NCI-H524 (cell line): ENCODE data around the gene DOCK2.
A peak's percentile ranks its signal among the peaks of the same experiment; 100 is the strongest.

Experiments
- DNase-seq, 2 experiments: peaks; one replicate each; lab custom pipeline; 2025; lab: John Stamatoyannopoulos, UW

DOCK2 gene

DNA sequence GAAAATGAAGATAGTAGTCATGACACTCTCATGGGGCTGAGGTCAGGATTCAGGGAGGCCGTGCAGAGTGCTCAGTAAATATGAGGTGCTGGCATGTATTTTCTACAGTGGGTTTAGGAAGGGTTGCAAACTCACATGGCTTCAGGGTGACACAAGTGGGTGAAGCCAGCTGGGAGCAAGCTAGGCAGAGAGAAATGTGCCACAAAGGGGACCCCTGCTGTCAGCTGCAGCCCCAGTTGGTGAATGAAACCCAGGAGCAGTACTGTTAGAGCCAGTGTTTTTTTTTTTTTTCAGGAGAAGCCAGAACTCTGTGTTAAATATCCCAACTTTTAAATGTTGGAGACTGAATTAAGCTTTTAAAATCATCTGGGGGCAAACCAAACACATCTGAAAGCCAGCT is 267.9 kb downstream of the DOCK2 start:
- no peak for DNase-seq

DNA sequence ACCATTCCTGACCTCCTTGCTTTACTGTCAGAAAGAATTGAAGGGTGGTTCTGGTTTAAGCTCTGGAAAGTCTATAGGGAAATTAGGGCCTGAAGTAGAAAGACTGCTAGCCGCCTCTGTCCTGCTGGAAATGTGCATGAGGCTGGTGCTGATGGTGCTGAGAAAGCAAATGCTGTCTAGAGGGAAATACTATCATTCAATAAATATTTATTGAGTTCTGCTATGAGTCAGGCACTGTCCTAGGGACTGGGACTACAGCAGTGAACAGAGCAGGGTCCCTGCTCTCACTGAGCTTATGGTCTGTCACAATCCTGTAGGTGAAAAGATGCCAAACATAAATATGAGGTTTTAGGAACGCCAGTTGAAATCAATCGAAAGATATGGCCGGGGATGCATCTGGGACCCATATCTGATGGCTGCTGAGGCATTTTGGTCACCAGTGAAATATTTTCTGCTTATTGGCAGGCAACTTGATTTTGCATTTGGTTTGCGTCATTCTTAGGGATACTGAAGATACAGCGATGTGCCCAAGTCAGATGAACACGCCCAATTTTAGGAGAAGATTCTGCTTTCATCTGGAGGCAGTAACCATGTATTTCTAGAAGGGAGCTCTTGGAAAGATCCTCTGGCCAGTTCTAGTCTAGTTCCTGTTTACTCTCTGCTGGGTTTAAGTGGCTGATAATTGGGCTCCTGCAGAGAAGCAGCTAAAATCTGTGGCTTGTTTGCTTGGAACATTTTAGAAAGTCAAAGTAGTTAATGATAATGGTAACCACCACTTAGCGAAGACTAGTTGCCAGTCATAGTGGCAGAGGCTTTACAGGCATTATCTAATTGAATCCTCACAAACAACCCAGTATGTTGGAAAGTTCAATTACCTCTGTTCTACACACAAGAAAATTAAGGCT is 269.9 kb downstream of the DOCK2 start:
- no peak for DNase-seq

GRCh38 chr5:169908864-169909263 is 271.8 kb downstream of the DOCK2 start:
- no peak for DNase-seq

DNA sequence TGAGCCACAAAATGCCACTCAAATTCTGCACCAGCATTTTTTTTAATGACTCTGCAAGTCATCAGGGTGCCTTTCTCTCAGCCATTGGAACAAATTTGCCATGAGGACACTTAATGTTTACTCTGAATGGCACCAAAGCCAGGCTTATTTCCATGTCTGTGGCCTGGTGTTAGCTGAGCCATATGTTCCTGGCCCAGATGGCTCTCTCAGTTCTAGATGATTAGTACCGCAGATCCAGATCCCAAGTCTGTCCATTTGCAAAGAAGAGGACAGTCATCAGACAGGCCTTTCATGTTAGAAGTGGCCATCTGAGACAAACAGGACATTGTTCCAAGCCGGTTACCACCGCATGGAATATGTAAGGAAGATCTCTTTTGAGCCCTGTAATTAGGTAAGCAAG is 272.9 kb downstream of the DOCK2 start:
- peak in 1 of 2 experiments; percentile 48 for DNase-seq

DNA sequence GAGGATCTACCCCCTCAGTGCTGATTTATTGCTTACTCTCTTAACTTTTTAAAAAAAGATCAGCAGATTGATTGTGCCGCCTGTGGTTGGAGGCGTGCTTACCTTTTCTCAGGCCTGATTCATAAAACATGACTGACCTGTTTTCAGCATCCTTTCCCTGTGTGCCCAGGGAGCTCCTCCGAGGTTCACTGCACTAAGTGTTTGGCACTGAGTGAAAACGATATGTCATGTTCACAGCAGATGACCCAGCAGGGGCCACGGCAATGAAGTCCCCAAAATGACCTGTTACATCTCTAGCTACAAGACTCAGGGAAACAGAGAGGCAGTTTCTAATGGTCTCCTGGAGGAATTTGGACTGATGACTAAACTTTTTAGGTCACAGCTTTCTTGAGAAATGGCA is 273.3 kb downstream of the DOCK2 start:
- no peak for DNase-seq

DNA sequence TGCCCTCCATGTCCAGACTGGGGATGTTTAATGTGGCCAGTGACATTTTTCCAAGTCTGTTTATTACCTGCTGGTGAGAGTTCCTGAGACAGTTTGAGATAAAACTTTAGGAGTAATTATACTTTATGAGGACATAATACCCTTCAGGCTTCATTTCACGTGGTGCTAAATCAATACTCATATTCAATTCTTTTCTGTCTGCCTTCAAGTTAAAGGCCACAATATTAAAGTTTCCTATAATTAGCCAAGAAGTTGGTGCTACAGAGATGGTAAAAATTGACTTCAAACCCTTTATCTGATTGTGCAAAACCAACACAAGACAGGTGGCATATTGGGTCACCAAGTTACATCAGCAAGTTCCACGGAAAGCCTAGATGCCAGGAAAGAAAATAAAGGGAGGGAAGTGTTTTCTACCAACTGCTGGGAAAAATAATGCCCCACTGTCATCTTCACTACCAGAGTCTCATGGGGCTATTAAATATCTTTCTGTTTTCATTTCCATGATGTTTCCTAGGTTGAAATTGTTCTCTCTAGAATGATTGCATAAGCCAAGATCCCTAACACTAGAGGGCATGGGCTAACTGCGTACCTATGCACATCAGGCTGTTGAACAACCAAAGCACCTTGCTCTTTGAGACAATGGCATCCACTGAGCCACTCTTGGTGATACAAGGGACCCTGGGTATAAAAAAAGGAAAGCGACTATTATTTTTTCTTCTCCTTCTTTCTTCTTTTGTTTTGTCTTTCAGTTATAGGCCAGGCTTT is 274.6 kb downstream of the DOCK2 start:
- no peak for DNase-seq

DNA sequence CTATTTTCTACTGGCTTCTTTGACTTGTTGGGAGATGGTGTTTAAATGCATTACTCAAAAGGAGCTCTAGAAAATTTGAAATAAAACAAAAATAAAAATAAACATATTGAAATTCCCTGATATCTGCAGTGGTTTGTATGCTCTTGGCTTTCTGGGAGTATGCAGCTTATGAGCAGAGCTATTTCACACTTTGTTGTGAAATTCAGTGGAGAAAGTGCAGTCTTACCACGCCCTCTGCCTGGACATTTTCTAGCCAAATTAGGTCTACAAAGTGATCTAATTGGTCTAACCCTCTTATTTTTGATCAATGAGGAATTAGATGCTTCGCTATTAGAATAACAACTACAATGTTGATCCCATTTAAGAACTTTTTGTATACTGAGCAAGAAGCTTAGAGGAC is 276.4 kb downstream of the DOCK2 start:
- no peak for DNase-seq

GRCh38 chr5:169914766-169915165 is 277.7 kb downstream of the DOCK2 start:
- DNase-seq, result no peak

GRCh38 chr5:169917500-169917899 is 280.4 kb downstream of the DOCK2 start:
- DNase-seq, result no peak

DNA sequence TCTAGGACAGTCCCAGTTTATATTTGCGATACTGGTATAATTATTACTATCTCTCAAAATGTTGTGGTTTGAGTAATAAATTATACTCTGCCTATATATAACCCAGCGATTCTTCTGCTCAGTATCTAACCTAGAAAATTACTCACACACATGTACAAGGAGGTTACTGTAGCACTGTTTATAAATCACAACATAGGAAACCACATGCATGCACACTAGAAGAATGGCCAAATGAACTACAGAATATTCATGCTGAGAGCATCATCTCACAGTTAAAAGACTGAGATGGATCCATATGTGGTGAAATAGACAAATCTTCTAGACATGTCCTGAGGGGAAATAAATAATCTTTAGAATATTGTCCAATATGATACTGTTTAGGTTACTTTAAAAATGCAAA is 281.2 kb downstream of the DOCK2 start:
- DNase-seq, result no peak

GRCh38 chr5:169920474-169920873 is 283.4 kb downstream of the DOCK2 start:
- DNase-seq, result no peak

GRCh38 chr5:169921384-169921783 is 284.3 kb downstream of the DOCK2 start:
- no peak for DNase-seq

- DNase-seq, result no peak
These were observed 284.9 kb downstream of the DOCK2 start for GRCh38 chr5:169921949-169922348.

DNA sequence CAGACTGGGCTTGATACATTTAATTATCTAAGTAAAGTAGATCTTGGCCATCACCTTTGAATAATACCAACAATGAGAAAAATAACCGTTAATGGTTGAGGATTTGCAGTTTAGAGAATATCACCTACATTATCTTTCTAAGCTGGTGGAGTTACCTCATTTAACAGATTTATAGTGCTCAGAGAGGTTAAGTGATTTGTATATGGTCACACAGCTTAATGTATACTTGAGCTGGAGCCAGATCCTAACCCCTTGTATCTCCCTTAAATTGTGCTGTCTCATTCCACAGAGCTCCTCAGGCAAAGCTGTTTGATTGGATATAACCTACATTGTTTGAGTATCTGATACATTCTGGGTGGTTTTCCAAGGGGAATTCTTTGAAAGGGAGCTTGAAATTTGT is 285.4 kb downstream of the DOCK2 start:
- DNase-seq, result no peak

DNA sequence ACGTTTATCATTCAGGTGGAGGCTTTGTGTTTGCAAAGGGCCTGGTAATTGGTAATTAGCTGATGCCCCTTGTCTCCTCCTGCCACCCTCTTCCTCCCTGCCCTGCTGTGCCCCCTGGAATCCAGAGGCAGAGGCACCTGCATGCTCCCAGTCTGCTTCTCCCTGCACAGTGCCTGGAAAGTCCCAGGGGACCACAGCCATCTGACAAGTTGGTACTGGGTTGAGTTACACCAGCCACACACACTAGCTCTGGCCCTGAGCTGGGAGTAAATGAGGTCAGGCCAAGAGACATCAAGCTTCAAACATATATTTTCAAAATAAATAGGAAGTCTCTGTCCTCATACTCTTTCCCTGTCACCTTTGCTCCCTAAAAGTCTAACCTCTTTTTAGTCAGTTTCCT is 286.9 kb downstream of the DOCK2 start:
- peak; percentile 31 to 78 for DNase-seq

DNA sequence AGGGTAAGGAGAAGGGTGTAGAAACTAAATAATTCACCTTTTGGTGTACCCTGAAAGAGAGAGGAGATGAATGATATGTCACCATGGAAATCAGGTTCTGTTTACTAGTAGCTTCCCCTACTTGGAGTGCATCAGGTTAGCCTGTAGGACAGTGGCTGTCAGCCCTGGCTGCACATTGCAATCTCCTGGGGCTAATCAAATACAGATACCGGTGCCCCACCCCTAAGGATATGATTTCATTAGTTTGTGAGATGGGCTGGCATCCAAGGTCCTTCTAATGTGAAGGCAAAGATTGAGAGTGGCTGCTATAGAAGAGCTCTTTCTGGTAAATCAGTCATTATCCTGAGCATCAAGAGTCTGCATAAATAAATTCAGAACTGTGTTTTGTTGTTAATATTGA is 296.1 kb downstream of the DOCK2 start:
- DNase-seq, result no peak

GRCh38 chr5:169933616-169934015 is 296.5 kb downstream of the DOCK2 start:
- no peak for DNase-seq

DNA sequence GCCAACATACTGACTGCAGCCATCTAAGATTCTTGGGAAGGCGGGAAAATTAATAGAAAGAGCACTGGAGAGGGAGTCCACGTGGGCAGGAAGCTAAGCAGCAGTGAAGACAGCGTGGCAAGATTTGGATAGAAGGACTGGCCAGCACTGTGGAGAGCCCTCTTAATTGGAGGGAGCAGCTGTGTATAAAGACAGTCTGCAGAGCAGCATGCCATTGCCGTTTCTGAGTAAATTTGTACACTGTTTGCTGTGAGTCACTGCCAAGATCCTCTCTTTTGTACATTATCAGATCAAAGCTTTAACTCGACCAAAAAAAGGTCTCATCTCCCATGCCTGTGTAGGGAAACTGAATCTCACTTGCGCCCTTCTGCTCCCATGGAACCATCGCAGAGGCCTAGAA is 297.9 kb downstream of the DOCK2 start:
- no peak for DNase-seq

GRCh38 chr5:169935762-169936161 is 298.7 kb downstream of the DOCK2 start:
- no peak for DNase-seq

GRCh38 chr5:169938439-169938838 is 301.4 kb downstream of the DOCK2 start:
- no peak for DNase-seq

DNA sequence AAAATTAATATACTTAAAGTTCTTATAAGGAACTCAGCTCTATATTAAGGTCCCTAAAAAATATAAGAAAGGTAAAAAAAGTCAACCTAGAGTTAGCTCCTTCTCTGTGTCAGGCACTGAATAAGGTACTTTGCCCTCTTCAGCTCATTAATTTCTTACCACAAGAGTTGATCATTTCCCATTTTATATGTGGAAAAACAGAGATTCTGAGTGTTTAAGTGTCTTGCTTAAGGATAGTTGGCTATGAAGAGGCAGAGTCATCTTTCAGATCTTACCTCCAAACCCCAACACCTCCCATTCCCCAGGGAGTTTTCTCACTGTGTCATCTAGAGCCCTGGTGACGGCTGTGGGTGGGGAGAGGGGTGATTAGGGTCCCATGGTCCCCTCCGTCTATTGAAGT is 302.7 kb downstream of the DOCK2 start:
- DNase-seq, result no peak

- DNase-seq, result no peak
These were observed 304.5 kb downstream of the DOCK2 start for GRCh38 chr5:169941542-169941941.

DNA sequence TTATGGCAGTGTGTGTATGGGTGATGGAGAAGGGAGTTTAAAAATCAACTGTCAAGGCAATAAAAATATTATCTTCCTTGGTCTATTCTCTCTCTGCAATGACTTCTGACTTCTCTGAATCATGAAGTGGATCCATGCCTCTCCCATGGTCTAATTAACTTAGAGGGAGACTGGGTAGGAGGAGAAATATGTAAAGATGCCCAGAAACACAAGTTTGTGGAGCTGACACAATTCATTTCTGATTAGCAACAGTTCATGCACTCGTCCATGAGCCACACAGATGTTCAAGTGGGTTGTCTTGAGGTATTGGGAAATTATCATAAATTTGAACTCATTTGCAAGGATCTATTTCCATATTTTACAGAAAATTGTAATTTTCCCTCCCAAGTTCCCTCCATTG is 305.1 kb downstream of the DOCK2 start:
- no peak for DNase-seq
